Adrenal gland (tissue), 12 donors: ENCODE data around the gene NCKAP5. TPM values are rescaled to one million over a fixed set of nuclear protein-coding genes. Genes with fewer than 3 reads are reported as not detected.
A peak's percentile ranks its signal among the peaks of the same experiment; 100 is the strongest.

Source experiments
- DNase-seq, 7 donors: peaks; one replicate each; pipeline ENCODE4 v3.0.0-alpha.2; 2019 to 2020
- H3K27ac ChIP-seq, 5 donors: fragments of 200-600 bp; sonication (generic) in 4 of 5; 1 replicate in 3 of 5; 2 replicates in 2 of 5; pipeline versions ENCODE4 v1.5.1 to v1.8.0; 2016 to 2020; ENCODE audit warnings: mild to moderate bottlenecking in 1 of 5
- H3K27me3 ChIP-seq: fragments of 200-600 bp; 2 replicates; pipeline ENCODE4 v1.8.0; 2021
- H3K36me3 ChIP-seq, 2 donors: fragments of 200-600 bp; replicated peaks in 1 of 2; 1 replicate in 1 of 2; 2 replicates in 1 of 2; pipeline versions ENCODE4 v1.5.1 to v1.8.0; 2018 to 2022
- H3K4me1 ChIP-seq, 2 donors: fragments of 200-600 bp; replicated peaks in 1 of 2; 1 replicate in 1 of 2; 2 replicates in 1 of 2; pipeline versions ENCODE4 v1.5.1 to v1.8.0; 2018 to 2021
- H3K4me3 ChIP-seq, 4 donors: fragments of 200-600 bp; sonication (generic) in 3 of 4; one replicate each; pipeline ENCODE4 v1.5.1; 2016 to 2018
- H3K9me3 ChIP-seq, 3 donors: fragments of 200-600 bp; sonication (generic) in 1 of 3; replicated peaks in 1 of 3; 1 replicate in 2 of 3; 2 replicates in 1 of 3; pipeline versions ENCODE4 v1.5.1 to v1.8.0; 2016 to 2021
- POLR2A ChIP-seq, 2 donors: fragments of 450-650 bp; IDR thresholded peaks; one replicate each; pipeline ENCODE4 v1.6.1; 2017; ENCODE audit warnings: antibody characterized with exemption in 2 of 2, mild to moderate bottlenecking in 2 of 2, moderate library complexity in 1 of 2
- WGBS, 4 donors: extraction: QIAGEN DNeasy Blood & Tissue Kit in 2 of 4; methylation state at CpG; one replicate each; pipeline versions ENCODE4 v1.1.5 to v1.1.7; 2013 to 2017; 5-methylcytosine and 5-hydroxymethylcytosine counted together
- intact Hi-C, 2 donors: fragments of 100-400 bp; cut with DNase I; formaldehyde crosslinking; loops; one replicate each; pipeline versions ENCODE4 v1.14.1 to v1.15.0; 2022 to 2023
- polyA plus RNA-seq, 3 donors: library from polyadenylated mRNA; stranded (reverse); fragments of 200-250 nt in 2 of 3; fragments of 350-450 nt in 1 of 3; fragmentation: Illumina TruSeq in 1 of 3; extraction: RNeasy Lipid Tissue Mini Kit (QIAGEN cat#74804) in 1 of 3; gene quantifications; one replicate each; pipeline ENCODE4 v1.2.3, GENCODE V29; 2013 to 2014
- total RNA-seq, 9 donors: library from RNA; depleted of rRNA in 4 of 9; stranded (reverse); fragments of >200 nt in 4 of 9; fragments of 120-200 nt in 1 of 9; fragmentation: NEBNext Ultra II Directional in 1 of 9; extraction: Animal tissue kit (Norgen Biotek cat#: 25700) in 1 of 9; gene quantifications; one replicate each; pipeline versions ENCODE4 v1.1.0 to v1.2.4, GENCODE V29; 2013 to 2023
- TF ChIP-seq, protein P1 (sequence below), 6 experiments: fragments of 450-650 bp in 4 of 6; fragments of 200-600 bp in 2 of 6; sonication (generic) in 1 of 6; IDR thresholded peaks; 1 replicate in 5 of 6; 2 replicates in 1 of 6; pipeline versions ENCODE4 v1.5.1 to v1.8.0; 2016 to 2021; ENCODE audit warnings: antibody characterized with exemption in 6 of 6, mild to moderate bottlenecking in 2 of 6, moderate library complexity in 1 of 6
- donor health status: healthy with polysubstance abuse.
- donor health status: Bipolar disorder and iron deficiency.
- donor health status: DM: yes; HTN: yes; CAD: no.
- donor health status: DM: no; HTN: no; CAD: no.
- donor health status: DM: no; HTN: no; CAD: no.
- donor health status: DM: yes; HTN: yes; CAD: no.

Gene NCKAP5
- total and polyA plus RNA-seq, 12 donors: 0.06 to 3.1 (median 1.1) TPM

DNA sequence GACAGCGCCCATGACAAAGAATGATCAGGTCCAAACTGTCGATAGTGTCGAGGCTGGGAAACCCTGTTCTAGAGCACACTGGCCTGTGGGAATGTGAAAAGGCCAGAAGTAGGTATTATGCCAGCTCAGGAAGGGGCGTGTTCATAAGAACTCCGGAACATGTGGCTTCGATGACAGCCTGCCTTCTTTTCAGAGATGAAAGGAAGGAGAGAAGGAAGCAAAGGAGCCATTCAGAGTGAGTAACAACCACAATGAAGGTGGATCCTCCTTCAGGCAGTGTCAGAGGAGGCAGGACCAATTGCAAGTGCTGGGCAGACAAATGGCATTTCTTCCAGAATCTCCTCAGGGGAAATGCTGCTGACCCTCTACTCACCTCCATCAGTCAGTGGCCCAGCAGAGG, 58.5 kb downstream of the NCKAP5 start:
- H3K36me3 ChIP-seq: no peaks in the 10 kb centered on the region
- 79 to 85% (median 81%) methylated on average over 6 of the region's 6 CpGs for WGBS, 4 donors
- DNase-seq: no peak
- no peaks in the 10 kb centered on the region for H3K9me3 ChIP-seq
- no peak overlapping the region for H3K4me3 ChIP-seq
- intact Hi-C loops: no loop called here
- H3K27ac ChIP-seq: no peak overlapping the region
- no peak for TF ChIP-seq POLR2A (IDR thresholded peaks at IDR 0.05)
- TF ChIP-seq, protein P1, sequence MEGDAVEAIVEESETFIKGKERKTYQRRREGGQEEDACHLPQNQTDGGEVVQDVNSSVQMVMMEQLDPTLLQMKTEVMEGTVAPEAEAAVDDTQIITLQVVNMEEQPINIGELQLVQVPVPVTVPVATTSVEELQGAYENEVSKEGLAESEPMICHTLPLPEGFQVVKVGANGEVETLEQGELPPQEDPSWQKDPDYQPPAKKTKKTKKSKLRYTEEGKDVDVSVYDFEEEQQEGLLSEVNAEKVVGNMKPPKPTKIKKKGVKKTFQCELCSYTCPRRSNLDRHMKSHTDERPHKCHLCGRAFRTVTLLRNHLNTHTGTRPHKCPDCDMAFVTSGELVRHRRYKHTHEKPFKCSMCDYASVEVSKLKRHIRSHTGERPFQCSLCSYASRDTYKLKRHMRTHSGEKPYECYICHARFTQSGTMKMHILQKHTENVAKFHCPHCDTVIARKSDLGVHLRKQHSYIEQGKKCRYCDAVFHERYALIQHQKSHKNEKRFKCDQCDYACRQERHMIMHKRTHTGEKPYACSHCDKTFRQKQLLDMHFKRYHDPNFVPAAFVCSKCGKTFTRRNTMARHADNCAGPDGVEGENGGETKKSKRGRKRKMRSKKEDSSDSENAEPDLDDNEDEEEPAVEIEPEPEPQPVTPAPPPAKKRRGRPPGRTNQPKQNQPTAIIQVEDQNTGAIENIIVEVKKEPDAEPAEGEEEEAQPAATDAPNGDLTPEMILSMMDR (IDR thresholded peaks at IDR 0.05): no peak
- H3K27me3 ChIP-seq: no peaks in the 10 kb centered on the region
- no peaks in the 10 kb centered on the region for H3K4me1 ChIP-seq

DNA sequence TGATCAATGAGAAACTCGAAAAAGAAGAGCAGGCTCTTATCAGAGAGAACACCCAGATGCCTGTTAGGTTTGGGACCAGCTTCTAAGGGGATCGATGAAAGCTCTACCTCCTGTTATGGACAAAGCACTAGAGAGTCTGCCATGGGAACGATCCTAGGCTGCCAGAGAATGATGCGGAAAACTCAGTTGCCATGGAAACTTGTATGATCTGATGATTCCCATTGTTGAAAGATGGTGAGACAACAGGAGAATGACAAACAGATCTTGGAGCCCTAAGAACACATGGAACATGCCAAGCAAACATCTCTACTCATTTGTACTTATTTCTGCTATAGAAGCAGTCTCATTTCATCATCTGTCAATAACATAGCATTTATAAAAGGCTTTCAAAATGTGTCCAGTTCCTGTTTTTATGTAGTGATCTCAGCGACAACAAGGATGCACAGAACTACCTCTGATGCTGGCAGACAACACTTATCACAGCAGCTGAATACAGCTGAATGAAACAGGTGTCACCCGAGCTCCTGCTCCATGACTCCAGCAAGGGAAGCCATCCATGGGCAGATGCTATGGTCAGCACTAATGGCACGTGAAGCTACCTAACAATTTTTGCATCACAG, 59.6 kb downstream of the NCKAP5 start:
- Histone ChIP-seq H3K27me3 (no peaks in the 10 kb centered on the region), H3K27ac (no peak overlapping the region), H3K36me3 (no peaks in the 10 kb centered on the region), H3K9me3 (no peaks in the 10 kb centered on the region), H3K4me1 (no peaks in the 10 kb centered on the region), H3K4me3 (no peak overlapping the region)
- intact Hi-C loops: no loop called here
- no peak for DNase-seq
- no peak for TF ChIP-seq POLR2A (IDR thresholded peaks at IDR 0.05)
- TF ChIP-seq, protein P1 (IDR thresholded peaks at IDR 0.05): no peak
- 71 to 79% (median 77%) methylated on average over 7 of the region's 7 CpGs for WGBS, 4 donors

DNA sequence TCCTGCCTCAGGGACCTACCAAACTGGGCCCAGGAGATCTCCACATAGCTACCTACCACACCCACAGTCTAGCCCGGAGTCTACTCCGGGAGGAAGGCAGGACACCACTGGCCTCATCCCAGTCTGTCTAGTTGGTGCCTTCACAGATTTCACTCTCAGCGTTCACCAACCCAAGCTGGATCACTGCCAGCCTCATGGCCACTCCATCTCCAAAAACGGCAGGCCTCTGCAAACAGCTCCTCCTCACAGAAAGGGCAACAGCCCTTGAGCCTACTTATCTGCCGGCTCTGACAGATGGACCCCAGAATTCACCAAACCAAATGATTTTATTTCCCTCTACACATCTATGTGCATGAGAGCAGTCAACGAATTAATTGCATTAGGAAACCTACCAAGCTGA, 61.3 kb downstream of the NCKAP5 start:
- H3K4me3 ChIP-seq: no peak overlapping the region
- TF ChIP-seq POLR2A (IDR thresholded peaks at IDR 0.05): no peak
- TF ChIP-seq, protein P1 (IDR thresholded peaks at IDR 0.05): no peak
- H3K36me3 ChIP-seq: no peaks in the 10 kb centered on the region
- H3K27ac ChIP-seq: no peak overlapping the region
- no peaks in the 10 kb centered on the region for H3K4me1 ChIP-seq
- 66 to 80% (median 73%) methylated on average over 4 to 6 of the region's 6 CpGs for WGBS, 4 donors
- H3K27me3 ChIP-seq: no peaks in the 10 kb centered on the region
- intact Hi-C loops: no loop called here
- no peaks in the 10 kb centered on the region for H3K9me3 ChIP-seq
- DNase-seq: no peak

DNA sequence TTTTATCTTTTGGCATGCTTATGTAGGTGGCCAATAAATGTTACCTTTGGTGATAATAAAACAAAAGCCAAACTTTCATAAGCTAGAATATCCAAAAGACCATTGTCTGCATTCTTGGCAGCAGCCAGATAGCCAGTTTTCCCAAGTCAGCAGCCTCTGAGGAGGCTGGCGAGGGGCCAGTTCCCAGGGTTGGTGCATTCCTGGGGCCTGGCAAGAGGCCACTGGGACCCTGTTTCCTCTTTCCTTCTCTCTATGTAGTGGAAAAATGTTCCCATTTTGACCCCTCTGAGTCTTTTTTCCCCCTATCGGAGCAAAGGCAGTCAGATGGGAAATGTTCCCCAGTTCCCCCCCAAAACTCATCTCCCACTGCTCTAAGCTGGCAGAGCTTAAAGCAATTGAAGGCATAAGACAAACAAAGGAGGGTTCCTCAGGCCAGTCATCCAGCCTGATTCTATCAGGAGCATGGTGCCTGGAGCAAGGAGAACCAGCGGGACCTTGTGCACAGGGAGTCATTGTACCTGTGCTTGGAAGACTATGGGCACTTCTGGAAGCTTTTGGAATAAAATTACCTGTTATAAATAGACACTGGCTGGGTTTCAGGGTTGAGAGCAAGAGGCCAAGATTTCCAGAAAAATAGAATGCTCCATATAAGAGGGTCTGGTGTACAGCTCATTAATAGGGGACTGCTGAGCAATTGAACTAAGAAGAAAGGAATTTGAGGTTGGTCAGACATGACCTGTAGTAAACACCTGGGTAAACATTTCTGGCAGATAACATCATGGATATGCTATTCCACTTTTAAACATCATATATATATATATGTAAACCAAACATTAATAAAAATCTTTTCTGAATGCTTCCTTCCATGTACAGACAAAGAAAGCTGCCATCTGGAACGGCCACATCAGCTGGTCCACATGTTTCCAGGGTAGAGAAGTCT, 63.4 kb downstream of the NCKAP5 start:
- WGBS, 4 donors: 74 to 88% (median 77%) methylated on average over 4 of the region's 4 CpGs

More for the DNA sequence above, 63.4 kb downstream of the NCKAP5 start:
- intact Hi-C loops: no loop called here
- H3K36me3 ChIP-seq: no peaks in the 10 kb centered on the region
- H3K27ac ChIP-seq: no peak overlapping the region
- no peak for TF ChIP-seq POLR2A (IDR thresholded peaks at IDR 0.05)
- TF ChIP-seq, protein P1 (IDR thresholded peaks at IDR 0.05): no peak
- H3K4me3 ChIP-seq: no peak overlapping the region
- no peaks in the 10 kb centered on the region for H3K27me3 ChIP-seq
- peak; percentile 12 to 64 (median 34) for DNase-seq
- no peaks in the 10 kb centered on the region for H3K9me3 ChIP-seq
- no peaks in the 10 kb centered on the region for H3K4me1 ChIP-seq
